GM10248 (cell line): ENCODE measurements around the gene CRTC1.

Experiments
- CTCF ChIA-PET: fragments of 300-600 bp; sonication (Branson Sonifier 250); formaldehyde crosslinking; extraction: SDS; loops from one replicate; lab custom pipeline; 2021; ENCODE audit warnings: antibody characterized with exemption; lab: Yijun Ruan, JAX
- POLR2A ChIA-PET: fragments of 350-650 bp; sonication (Branson Sonifier 250); formaldehyde crosslinking; extraction: SDS; loops from one replicate; lab custom pipeline; 2020; ENCODE audit warnings: antibody characterized with exemption; lab: Yijun Ruan, JAX
- DNase-seq: peaks from one replicate; pipeline ENCODE4 v3.0.0; 2012; ENCODE audit errors: extremely low spot score
- TF ChIP-seq, protein P1 (sequence below): IDR thresholded peaks from 2 replicates; pipeline ENCODE4 v1.5.1; 2012; ENCODE audit warnings: mild to moderate bottlenecking, low read depth; ENCODE audit errors: extremely low read depth, missing control alignments, control extremely low read depth

CRTC1 gene

DNA sequence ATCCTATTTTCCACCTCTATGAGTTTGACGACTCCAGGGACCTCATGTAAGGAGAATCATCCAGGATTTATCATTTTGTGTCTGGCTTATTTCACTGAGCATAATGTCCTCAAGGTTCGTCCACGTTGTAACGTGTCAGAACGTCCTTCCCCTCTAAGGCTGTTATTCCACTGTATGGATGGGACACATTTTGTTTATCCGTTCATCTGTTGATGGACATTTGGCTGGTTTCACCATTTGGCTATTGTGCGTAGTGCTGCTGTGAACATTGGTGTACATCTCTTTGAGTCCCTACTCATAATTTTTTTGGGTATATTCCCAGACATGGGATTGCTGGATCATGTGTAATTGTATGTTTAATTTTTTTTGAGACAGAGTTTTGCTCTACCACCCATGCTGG, 21.5 kb downstream of the CRTC1 start:
- TF ChIP-seq, protein P1, sequence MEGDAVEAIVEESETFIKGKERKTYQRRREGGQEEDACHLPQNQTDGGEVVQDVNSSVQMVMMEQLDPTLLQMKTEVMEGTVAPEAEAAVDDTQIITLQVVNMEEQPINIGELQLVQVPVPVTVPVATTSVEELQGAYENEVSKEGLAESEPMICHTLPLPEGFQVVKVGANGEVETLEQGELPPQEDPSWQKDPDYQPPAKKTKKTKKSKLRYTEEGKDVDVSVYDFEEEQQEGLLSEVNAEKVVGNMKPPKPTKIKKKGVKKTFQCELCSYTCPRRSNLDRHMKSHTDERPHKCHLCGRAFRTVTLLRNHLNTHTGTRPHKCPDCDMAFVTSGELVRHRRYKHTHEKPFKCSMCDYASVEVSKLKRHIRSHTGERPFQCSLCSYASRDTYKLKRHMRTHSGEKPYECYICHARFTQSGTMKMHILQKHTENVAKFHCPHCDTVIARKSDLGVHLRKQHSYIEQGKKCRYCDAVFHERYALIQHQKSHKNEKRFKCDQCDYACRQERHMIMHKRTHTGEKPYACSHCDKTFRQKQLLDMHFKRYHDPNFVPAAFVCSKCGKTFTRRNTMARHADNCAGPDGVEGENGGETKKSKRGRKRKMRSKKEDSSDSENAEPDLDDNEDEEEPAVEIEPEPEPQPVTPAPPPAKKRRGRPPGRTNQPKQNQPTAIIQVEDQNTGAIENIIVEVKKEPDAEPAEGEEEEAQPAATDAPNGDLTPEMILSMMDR, result no peak
- no peak for DNase-seq
- ChIA-PET CTCF (no interaction called here), POLR2A (no interaction called here)

- TF ChIP-seq, protein P1, result no peak
- ChIA-PET CTCF (no interaction called here), POLR2A (no interaction called here)
- DNase-seq, result no peak
Measured at GRCh38 chr19:18708452-18709231, 25.2 kb downstream of the CRTC1 start.

GRCh38 chr19:18709546-18709945, 26.1 kb downstream of the CRTC1 start:
- TF ChIP-seq, protein P1, result no peak
- POLR2A ChIA-PET, result no interaction called here
- no peak for DNase-seq
- CTCF ChIA-PET, result interaction anchor here (0.9 kb wide), 1 partner anchor 349 kb away, joined by 3 read pairs; no protein-coding TSS in a partner anchor

- TF ChIP-seq, protein P1, result no peak
- ChIA-PET CTCF (interaction anchor here (0.9 kb wide), 1 partner anchor 349 kb away, joined by 3 read pairs; no protein-coding TSS in a partner anchor), POLR2A (no interaction called here)
- DNase-seq, result no peak
Measured at GRCh38 chr19:18710186-18710585, 26.7 kb downstream of the CRTC1 start.

DNA sequence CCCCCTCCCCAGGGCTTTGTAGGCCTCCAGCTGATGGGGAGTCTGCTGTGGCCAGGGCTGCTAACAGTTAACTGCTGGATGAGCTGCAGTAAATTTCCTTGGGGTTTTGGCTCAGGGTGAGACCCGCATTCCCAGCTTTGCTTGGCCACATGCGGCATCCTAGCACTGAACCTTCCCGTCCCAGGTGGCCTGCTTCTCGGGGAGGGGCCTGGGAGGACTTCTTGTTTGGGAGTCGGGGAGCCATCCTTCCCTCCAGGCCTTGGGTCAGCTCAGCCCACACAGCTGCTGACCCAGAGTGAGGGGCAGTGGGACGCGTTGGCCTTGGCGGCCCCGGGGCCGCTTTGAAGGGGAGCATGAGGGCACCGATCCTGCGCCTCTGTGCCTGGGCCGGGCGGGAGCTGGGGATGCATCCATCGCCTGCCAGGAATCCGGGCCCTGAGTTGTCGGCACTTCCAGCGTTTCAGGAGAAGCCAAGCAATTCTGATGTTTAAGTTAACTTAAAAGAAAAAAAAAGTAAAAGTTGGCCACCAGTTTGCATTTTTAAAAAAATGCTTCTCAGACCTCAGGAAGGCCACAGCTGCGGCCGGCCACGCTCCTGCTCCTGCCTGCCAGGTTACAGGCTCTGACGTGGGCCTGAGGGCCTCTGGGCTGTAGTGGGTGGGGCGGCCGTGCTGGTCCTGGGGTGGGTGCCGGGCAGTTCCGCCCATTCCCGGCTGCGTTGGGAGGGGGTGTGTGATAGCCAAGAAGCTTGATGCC, 27.7 kb downstream of the CRTC1 start:
- ChIA-PET CTCF (interaction anchor here (1.1 to 1.3 kb wide), 2 partner anchors 12 to 136 kb away, joined by 4 to 5 read pairs; no protein-coding TSS in a partner anchor), POLR2A (no interaction called here)
- DNase-seq, result no peak
- TF ChIP-seq, protein P1, result no peak

DNA sequence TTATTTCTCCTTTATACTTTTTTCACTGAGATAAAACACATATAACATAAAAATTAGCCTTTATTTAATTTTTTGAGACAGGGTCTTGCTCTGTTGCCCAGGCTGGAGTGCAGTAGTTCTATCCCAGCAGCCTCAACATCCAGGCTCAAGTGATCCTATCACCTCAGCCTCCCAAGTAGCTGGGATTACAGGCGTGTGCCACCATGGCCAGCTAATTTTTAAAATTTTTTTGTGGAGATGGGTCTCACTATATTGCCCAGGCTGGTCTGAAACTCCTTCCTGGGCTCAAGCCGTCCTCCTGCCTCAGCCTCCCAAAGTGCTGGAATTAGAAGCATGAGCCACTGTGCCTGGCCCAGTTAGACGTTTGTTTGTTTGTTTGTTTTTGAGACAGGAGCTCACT, 28.4 kb downstream of the CRTC1 start:
- ChIA-PET CTCF (interaction anchor here (1.1 to 1.3 kb wide), 2 partner anchors 13 to 136 kb away, joined by 4 to 5 read pairs; no protein-coding TSS in a partner anchor), POLR2A (no interaction called here)
- TF ChIP-seq, protein P1, result no peak
- no peak for DNase-seq
